HG02798 (cell line): ENCODE measurements around the gene TRAPPC6A.

ENCODE experiments used
- ATAC-seq: cut with Tn5 transposase; IDR thresholded peaks from one replicate; pipeline ENCODE4 v1.9.1; 2021; ENCODE audit warnings: mild to moderate bottlenecking; ENCODE audit not compliant: unreplicated experiment, poor library complexity

Gene TRAPPC6A, protein sequence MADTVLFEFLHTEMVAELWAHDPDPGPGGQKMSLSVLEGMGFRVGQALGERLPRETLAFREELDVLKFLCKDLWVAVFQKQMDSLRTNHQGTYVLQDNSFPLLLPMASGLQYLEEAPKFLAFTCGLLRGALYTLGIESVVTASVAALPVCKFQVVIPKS

DNA sequence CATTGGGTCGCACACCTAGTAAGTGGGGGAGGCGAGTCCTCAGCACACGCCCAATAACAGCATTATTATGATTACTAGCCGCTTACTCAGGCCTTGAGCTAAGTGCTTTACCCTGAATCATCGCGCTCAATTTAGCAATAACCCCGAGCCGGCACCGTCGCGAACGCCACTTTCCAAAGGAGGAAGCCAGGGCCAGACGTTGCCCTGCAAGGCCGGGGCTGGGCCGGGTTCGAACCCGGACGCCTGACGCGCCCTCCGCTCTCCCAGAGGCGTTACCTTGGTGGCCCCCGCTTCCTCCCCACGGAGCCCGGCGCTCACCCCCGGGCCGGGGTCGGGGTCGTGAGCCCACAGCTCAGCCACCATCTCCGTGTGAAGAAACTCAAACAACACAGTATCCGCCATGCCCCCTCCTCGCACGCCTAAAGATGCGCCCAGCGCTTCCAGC, at the start of gene TRAPPC6A:
TSS of gene TRAPPC6A (minus strand) at position 421 of the 445 bp plus-strand sequence. CDS start at position 402, 19 bp downstream.
- no peak for ATAC-seq

DNA sequence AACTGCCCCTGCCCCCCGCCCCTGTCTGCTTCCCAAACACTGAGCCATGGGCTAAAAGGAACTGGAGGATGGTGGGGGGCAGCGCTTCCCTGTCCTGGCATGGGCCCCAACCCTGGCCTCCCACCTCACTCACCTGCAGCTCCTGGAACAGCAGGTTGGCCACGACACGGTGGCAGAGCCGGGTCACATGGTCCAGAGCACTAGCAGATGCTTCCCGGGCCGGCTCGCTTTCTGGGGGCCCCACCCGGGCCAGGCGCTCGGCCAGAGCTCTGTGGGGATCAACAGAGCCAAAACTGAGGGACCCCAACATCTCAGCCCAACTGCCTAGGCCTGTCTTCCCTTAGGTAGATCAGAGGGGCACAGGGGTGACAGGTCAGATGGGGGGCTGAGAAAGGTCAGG, 46.6 kb upstream of the TRAPPC6A start:
- no peak for ATAC-seq

DNA sequence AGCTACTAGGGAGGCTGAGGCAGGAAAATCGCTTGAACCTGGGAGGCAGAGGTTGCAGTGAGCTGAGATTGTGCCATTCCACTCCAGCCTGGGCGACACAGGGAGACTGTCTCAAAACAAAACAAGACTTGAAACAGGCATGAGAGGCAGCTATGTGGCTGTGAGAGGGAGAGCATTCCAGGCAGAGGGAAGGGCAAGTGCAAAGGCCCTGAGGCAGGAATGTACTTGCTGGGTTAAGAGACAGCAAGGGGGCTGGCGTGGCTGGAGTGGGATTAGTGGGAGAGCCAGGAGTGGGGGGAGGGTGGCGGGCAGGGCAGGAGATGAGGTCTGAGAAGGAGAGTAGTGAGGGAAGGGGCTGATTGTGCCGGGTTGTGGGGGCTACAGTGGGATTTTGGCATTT, 45.8 kb upstream of the TRAPPC6A start:
- no peak for ATAC-seq

DNA sequence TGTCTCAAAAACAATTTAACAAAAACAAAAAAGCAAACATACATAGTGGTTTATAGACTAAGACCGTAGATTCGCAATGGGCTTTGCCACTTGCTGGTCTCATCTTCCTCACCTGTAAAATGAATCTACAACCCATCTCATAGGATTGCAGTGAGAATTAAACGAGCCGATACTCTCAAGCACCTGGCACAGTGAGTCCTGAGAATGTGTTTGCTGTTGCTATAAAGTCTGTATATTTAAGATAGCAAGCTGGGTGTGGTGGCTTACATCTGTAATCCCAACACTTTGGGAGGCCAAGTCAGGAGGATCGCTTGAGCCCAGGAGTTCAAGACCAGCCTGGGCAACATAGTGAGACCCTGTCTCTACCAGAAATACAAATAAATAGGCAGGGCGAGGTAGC, 44.7 kb upstream of the TRAPPC6A start:
- no peak for ATAC-seq

DNA sequence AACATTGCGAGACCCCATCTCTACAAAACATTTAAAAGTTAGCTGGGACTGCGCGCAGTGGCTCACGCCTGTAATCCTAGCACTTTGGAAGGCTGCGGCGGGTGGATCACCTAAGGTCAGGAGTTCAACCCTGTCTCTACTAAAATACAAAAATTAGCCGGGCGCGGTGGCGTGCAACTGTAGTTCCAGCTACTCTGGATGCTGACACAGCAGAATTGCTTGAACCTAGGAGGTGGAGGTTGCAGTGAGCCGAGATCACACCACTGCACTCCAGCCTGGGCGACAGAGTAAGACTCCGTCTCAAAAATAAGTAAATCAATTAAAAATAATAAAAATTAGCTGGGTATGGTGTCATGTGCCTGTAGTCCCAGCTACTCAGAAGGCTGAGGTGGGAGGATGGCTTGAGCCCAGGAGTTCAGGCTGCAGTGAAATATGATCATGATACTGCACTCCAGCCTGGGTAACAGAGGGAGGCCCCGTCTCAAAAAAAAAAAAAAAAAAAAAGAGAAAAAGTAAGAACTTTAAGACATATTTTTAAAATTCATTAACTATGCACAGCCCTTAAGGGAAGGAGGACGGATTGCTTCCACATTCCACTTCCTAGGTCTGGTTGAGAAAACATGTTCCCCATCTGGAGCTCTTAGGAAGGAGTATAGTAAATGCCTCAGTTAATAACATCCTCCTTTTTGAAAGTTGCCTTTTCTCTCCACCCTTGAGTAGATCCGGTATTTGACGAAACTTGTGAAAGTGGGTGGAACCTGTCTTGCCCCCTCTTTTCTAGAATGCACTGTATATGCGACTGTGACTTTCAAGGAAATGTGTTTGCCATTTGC, 41.1 kb upstream of the TRAPPC6A start:
- ATAC-seq: no peak

DNA sequence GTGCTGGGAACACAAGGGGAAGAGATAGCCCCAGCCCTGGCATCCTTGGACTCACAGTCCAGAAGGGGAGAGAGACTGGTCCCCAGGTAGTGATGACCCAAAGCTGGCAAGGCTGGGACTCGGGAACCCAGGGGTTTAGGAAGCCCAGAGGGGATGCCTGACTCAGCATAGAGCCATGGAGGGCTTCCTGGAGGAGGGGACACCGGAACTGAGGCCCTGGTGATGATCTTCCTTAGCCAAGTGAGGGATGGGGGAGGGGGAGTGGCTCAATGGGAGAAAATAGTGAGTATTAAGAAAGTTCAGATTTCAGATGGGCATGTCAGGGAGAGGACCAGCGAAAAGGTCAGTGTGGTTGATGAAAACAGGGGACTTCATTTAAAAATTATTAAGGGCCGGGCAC, 40.4 kb upstream of the TRAPPC6A start:
- ATAC-seq: no peak

DNA sequence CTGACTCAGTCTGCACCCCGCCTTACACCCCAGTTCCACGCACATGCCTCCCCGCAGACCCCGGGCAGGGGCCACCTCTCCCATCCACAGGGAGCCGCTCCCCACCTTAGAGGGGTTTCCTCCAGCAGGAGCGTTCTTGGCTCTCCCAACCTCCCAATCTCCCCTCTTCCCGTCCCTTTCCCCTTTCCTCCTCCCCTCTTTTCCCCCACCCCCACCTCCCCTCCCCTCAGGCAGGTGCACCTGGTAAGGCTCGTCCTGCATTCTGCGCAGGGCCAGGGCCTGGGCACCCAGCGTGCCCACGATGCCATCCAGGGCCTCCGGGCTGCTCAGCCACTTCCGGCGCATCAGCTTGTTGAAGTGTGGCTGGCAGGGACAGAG, 39.9 kb upstream of the TRAPPC6A start:
- ATAC-seq: no peak

DNA sequence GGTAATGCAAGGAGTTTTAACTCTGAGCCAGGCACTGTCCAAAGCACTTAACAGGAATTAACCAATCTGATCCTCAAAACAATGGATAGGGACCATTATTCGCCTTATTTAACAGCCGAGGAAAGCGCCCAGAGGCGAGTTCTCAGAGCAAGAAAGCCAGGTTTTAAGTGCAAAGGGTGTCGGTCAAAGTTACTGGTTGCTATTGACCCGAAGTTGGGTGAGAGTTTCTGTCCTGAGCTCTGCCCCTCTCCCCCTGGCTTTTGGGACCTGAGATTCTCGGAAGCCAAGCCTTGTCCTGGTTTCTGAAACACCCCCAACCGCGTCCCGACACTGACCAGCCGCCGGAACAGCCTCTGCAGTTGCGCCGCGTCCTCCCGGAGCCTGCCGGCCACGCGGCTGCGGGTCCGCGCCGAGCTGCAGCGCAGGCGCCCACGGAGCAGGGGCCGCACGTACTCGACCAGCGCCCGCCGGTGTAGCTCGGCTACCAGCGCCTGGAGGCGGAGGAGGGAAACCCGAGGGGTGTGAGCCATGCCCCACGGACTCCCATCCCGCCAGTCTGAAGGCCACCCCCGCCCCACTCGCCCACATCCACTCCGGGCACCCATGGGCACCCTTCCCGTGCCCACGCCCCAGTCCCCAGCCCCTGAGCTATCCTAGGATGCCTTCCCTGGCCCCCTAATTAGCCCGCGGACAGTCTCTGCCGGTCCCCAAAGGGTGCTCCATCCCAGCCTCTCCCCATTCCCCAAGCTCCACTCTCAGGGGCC, 39.3 kb upstream of the TRAPPC6A start:
- ATAC-seq: no peak

DNA sequence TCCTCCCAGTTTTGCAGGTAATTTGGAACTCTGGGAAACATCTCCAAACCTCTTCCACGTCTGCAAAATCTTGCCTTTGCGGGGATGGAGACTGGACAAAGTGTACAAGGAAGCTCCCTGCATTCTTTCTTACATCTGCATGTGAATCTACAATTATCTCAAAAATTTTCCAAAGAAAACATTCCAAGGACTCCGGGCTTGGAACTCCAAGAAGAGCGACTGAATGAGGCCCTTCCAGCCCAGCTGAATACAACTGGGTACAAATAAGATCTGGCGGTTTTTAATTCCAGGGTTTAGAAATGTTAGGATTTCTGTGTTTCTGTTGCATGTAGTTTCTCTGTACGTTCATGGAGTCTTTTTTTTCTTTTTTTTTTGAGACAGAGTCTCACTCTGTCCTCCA, 38.6 kb upstream of the TRAPPC6A start:
- ATAC-seq: no peak

DNA sequence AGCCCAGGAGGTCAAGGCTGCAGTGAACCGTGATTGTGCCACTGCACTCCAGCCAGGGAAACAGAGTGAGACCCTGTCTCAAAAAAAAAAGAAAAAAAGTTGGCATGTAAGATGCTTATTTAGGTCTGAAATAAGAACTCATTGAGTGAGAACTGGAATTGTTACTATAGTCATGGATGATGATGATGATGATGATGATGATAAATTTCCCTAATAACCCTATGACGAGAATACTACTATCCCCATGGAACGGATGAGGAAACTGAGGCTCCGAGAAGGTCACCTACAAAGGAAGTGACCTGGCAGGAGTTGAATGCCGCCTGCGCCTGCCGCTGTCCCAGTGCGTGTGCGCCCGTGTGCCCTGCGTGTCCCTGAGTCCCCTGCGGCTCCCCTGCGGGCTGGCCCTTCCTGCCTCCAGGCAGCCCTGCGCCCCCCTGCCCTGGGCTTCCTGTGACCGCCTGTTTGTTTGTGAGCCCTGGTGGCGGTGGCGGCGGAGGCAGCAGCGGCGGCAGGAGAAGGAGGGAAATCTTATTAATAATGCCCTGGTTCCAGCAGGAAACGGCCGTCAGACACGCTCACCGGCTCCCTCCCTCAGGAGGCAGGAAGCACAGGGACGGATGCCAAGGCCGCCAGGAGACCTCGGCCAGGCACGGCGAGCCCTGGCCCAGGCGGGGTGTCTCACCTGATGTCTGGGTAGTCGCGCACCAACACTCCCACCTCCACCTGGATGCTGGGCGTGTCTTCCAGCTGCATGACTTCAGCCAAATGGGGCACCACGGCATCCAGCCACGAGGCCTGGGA, 37.6 kb upstream of the TRAPPC6A start:
- no peak for ATAC-seq

DNA sequence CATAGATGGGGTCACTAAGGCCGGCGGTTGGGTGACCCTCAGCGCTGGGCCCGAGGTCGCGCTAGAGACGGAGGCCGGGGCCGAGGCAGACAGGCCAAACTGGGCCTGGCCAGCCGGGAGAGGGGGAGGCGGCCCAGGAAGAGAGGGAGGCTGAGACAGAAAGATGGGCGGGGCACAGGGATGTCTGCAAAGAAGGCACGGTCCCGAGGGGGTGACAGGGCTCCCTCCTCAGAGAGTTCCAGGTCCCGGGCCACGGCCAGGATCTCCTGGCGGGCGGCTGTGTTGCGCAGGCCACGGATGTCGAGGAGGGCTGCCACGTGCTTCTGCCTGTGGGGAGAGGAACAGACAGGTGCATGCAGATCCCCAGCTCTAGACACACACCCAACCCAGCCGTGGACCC, 35.0 kb upstream of the TRAPPC6A start:
- ATAC-seq: no peak

DNA sequence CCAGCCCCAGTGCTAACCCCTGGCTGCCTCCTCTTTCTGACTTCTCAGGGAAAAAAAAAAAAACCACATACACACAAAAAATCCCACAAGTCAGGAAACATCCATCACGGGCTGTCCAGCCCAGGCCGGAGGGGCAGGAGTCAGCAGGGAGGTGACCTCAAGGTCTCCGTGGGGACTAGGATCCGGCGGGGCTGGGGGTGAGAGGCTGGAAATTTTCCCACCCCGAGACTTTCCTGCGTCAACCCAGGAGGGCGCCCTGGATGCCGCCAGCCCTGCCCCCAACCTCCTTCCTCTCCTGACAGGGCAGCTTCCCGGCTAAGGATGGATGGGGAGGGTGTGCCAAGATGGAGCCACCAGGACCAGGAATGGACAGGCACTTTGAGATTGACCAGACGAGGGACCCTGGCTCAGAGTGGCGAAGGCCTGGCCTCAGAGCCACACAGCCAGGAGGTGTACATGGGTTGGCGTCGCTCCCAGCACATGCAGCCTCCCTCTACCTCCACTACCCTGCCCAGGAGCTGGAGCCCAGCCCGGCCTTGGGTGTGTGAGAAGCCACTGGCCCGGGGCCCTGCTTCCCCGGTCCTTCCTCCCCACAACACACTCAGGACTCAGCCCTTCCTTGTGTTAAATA, 33.8 kb upstream of the TRAPPC6A start:
- no peak for ATAC-seq

DNA sequence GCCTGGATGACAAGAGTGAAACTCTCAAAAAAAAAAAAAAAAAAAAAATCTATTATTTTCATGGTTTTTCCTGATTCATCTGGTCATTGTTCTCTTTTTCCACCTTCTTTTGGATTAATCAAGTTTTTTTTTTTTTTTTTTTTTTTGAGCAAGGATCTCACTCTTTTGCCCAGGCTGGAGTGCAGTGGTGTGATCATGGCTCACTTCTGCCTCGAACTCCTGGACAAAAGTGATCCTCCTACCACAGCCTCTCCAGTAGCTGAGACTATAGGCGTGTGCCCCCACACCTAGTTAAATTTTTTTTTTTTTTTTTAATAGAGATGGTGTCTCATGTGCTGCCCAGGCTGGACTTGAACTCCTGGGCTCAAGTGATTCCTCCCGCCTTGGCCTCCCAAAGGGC, 28.3 kb upstream of the TRAPPC6A start:
- no peak for ATAC-seq

DNA sequence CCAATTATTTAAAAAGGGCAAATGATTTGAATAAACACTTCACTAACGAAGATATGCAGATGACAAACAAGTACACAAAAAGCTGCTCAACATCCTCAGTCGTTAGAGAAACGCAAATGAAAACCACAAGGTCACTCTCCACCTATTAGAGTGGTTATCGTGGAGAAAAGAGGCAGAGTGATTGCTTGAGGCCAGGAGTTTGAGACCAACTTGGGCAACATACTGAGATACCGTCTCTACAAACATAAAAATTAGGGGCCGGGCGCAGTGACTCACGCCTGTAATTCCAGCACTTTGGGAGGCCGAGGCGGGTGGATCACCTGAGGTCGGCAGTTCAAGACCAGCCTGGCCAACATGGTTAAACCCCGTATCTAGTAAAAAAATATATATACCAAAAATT, 27.8 kb upstream of the TRAPPC6A start:
- ATAC-seq: no peak

DNA sequence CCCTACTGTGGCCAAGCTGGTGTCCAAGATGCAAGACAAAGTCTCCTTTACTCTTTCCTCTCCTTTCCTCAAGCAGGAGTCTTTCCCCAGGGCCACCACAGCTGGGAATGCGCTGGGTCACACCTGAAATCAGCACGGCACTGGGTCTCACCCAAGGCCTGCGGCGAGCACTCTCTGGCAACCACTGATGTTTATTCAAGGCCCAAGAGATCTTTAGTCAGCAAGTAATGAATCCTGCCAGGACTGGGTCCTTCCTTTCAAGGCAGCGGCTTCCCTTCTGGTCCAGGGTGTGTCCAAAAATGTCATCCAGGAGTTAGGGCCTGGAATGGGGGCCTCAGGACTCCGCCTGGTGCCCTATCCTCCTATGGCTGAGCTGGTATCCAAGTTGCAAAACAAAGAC, 24.6 kb upstream of the TRAPPC6A start:
- ATAC-seq: no peak

DNA sequence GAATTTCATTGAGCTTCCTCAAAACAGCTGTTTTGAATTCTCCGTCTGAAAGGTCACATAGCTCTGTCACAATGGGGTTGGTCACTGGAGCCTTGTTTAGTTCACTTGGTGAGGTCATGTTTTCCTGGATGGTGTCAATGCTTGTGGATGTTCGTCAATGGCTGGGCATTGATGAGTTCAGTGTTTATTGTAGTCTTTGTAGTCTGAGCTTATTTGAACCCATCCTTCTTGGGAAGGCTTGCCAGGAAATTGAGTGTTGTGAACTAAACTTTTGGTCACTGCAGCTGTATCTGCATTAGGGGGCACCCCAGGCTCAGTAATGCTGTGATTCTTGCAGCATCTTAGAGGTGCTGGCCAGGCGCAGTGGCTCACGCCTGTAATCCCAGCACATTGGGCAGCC, 22.5 kb upstream of the TRAPPC6A start:
- ATAC-seq: no peak

DNA sequence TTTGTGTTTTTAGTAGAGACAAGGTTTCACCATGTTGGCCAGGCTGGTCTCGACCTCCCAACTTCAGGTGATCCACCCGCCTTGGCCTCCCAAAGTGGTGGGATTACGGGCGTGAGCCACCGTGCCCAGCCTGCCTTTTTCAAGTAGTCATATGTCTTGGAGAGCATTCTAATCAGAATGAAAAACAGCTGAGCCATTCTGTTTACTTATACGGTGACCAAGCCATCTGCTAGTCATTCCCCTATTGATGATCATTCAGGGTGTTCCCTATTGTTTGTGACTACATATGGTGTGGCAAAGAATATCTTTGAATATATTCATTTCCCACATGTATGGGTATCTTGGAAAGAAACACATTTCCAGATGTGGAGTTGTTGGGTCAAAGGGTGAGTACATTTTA, 17.7 kb upstream of the TRAPPC6A start:
- no peak for ATAC-seq

DNA sequence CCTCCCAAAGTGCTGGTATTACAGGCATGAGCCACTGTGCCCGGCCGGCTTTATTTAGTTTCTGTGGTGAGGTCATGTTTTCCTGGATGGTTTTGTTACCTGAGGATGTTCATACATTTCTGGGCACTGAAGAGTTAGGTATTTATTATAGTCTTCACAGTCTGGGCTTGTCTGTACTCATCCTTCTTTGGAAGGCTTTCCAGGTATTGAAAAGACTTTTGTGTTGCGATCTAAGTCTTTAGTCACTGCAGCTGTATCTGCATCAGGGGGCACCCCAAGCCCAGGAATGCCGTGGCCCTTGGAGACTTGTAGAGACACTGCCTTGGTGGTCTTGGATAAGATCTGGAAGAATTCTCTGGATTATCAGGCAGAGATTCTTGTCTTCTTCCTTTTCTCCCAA, 13.3 kb upstream of the TRAPPC6A start:
- no peak for ATAC-seq

DNA sequence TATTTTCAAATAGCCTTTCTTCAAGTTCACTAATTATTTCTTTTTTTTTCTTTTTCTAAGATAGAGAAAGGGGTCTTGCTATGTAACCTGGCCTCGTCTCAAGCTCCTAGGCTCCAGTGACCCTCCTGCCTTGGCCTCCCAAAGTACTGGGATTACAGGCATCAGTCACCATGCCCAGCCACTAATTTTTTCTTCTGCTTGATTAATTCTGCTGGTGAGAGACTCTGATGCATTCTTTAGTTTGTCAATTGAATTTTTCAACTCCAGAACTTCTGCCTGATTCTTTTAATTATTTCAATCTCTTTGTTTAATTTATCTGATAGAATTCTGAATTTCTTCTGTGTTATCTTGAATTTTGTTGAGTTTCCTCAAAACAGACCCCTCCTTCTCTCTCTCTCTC, 11.9 kb upstream of the TRAPPC6A start:
- ATAC-seq: no peak

DNA sequence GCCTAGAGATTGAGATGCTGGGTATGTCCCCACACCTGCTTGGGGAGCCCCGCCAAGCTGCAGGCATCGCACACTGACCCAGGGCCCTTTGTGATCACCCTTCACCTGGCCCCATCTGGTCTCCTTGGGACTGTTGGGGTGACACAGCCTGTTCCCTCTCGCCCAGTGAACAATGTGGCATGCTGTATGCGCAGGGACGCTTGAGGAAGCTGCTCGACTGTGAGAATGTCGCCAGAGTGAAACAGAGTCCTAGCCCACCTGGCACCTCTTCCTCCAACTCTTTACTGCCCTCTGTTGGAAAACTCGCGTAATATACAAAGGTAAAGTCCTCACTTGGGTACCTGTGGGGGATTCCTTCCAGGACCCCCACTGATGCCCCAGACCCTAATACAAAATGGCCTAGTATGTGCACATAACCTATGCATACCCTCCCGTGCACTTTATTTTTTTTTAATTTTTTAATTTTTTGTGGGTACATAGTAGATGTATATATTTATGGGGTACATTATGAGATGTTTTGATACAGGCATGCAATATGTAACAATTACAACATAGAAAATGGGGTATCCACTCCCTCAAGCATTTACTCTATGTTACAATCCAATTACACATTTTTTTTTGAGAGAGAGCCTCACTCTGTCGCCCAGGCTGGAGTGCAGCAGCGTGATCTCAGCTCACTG, 9.5 kb upstream of the TRAPPC6A start:
- ATAC-seq: no peak
